GM18909 (cell line): ENCODE data around the gene TRIM29.

Experiments used
- ATAC-seq: cut with Tn5 transposase; IDR thresholded peaks from one replicate; pipeline ENCODE4 v1.9.1; 2021; ENCODE audit warnings: mild to moderate bottlenecking; ENCODE audit not compliant: unreplicated experiment, poor library complexity

The TRIM29 gene

GRCh38 chr11:120125509-120125908, 12.4 kb downstream of the TRIM29 start:
- no peak for ATAC-seq

GRCh38 chr11:120125024-120125423, 12.9 kb downstream of the TRIM29 start:
- ATAC-seq, result no peak

DNA sequence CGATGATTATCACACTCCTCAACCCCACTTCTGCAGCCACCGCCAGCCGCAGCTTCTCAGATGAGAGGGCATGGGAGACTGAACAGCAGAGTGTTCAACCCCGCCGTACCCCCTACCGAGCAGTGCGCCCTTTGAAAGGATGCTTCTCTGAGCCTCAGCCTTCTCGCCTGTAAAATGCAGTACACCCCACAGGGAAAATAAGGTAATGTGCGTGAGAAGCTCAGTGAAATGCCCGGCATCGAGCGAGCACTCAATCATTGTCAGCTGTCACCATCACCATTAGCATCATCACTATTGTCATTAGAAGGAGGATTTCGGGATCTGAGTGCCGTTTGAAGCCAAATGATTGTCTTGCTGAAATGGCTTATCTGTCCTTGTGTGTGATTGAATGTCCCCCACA, 13.6 kb downstream of the TRIM29 start:
- ATAC-seq, result no peak

DNA sequence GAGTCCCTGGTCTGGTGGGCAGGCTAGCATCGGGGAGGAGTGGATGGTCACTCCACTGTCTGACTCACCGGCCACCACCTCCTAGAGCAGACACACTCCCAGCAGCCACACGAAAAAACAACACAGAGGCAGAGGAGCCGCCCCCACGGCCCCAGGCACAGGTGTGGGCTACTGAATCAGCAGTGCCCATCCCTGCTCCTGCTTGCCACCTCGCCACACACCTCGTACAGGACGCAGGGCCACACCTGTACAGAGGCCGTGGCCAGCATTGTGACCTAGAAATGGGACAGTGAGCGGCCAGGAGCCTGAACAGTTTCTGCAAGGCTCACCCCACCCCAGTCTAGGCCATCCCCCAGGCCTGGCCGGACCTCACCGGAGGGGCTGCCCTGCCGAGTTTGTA, 14.0 kb downstream of the TRIM29 start:
- no peak for ATAC-seq

DNA sequence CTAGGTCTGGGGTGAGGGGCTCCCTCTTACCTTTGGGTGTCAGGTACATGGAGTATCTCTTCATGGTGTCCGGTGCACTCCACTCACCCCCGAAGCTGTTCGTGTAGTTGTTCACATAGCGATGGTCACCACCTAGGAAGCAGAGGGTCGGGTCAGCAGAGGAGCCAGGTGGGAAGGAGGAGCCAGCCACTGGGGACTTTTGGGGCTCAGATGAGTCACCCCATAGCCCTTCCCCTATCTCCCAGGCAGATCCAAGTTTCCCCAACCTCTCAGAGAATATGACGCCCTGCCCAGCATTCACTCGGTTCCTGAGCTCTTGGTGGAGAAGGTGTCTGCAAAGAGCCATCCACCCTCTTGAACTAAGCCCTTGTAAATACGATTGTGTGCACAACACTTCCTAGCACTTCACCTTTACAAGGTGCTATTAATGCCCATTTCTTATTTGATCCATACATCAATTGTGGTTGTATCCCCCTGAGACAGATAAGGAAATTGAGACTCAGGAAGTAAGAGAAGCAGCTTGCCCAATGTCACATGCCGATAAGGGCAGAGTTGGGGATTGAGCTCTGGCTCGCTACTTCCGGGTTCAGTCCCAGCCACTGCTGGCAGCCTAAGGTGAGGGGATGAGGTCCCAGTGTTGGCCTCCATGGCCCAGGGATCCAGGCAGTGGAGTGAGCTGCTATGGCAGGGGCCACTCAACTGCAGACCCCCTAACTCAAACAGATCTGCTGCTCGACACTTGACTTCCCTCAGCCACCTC, 14.8 kb downstream of the TRIM29 start:
- no peak for ATAC-seq

GRCh38 chr11:120121914-120122473, 15.9 kb downstream of the TRIM29 start:
- no peak for ATAC-seq

DNA sequence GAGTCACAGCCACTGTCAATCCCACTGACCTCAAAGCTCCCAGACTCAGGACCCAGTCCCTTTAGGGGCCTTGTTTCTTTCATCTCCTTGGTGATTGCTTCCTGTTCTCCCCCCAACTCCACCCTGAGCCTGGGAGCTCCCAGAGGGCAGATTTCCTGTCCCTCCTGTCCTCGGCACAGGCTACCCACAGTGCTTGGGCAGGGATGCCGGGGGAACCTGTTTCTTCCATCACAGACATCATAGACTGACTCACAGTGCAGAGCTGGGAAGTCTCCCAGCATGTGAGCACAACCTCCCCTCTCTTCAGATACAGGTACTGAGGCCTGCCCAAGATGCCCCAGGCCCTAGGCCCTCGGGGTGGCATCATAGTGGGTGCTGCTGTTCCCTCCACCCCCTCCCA, 16.6 kb downstream of the TRIM29 start:
- ATAC-seq, result no peak

DNA sequence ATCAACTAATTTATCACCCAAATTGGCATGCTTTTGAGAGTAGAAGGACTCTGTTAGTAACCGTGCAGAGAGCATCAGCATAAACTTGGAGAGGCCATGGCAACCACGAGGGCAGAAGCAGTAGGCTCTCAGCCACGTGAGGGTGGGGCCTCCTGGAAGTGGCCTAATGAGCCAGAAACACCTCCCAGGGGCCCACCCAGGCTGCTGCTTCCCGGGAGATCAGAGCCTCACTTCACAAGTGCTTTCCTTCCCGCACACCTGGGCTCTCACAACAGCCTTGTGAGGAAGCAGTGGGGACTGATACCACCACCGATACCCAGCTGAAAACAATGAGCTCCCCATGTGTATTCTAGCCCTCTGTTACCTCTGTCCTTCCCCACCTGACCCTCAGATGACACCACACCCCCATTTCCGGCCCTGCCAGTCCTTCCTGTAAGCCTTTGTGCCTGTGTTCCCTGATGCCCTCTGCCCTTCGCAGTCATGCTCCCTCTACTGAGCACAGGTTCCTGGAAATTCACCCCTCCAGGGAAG, 17.0 kb downstream of the TRIM29 start:
- no peak for ATAC-seq

DNA sequence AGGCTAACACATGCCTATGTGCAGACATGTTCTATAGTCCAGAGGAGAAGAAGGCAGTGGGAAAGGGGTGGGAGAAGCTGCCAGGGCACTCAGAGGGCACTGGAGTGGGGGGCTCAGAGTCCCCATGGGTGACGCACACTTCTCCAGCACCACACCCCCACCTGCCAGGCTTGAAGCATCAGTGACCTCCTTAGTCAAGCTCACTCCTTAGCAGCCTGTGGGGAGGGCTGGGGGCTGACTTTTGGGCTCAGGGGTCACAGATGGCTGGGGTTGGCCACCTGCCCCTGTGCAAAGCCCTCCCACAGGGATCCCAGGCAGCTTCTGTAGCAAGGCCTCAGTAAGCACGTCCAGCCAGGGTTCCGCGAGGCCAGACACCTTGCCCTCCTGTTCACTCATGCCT, 18.8 kb downstream of the TRIM29 start:
- ATAC-seq, result no peak

DNA sequence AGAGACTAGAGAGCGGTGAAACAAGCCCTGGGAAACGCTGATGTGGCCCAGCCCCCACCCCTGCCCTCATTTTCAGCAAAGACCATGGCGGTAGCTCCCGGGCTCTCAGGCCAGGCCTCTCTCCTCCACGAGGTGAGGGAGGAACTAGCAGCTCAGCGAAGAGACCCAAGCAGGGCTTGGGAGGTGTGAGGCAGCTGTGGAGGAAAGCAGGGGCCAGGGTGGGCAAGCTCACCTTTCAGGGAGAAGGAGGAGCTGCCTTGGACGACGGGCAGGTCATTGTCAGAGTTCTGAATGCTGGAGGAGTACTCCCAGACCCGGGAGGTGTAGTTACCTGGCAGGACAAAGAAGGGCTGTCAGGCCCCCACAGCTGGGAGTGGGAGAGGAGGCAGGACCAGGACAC, 19.9 kb downstream of the TRIM29 start:
- ATAC-seq, result no peak

- ATAC-seq, result no peak
Observed at GRCh38 chr11:120116966-120117365, 20.9 kb downstream of the TRIM29 start.

GRCh38 chr11:120115272-120116000, 22.5 kb downstream of the TRIM29 start:
- ATAC-seq, result no peak

DNA sequence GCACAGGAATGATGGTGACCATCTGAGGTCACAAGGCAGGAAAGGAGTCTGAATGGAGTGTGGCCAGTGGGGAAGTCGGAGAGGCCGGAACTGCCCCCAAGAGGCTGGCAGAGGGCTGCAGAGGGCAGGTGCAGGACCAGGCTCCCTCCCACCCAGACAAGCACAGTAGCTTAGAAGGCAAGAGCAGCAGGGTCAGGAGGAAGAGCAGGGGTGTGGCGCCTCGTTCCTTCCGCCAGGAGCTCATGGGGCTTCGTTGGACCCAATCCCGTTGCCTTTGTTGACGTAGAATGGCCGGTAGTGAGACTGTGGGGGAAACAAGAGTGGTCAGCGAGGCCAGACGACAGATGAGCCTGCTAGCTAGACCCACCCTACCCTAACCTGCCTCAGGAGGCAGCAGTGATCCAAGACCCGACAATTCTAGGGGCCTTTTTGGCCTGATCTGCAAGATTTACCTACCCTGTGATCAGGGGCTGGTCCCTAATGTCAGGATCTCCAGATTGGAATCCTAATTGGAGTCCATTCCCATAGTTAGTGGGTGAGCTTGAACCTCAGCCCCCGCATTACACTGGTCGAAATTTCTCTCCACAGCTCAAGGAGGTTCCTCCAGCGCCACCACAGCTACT, 25.6 kb downstream of the TRIM29 start:
- ATAC-seq, result no peak

GRCh38 chr11:120109531-120109930, 28.4 kb downstream of the TRIM29 start:
- ATAC-seq, result no peak

DNA sequence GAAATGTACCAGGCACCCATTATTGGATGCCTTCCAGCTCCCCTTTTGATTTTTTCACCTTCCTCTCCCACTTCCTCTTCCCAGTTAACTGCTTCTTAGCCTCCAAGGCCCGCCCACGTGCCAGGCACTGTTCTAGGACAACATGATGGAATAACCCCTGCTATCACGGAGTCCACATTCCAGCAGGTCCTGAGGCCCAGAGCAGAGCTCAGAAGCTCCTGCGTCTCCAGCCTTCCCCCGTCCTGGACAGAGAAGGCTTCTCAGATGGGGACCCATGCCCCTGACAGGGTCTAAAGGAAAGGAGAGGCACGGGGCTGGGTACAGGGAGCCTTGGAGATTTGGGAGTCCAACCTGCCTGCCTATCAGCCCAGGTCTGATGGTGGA, 29.1 kb downstream of the TRIM29 start:
- ATAC-seq, result no peak

DNA sequence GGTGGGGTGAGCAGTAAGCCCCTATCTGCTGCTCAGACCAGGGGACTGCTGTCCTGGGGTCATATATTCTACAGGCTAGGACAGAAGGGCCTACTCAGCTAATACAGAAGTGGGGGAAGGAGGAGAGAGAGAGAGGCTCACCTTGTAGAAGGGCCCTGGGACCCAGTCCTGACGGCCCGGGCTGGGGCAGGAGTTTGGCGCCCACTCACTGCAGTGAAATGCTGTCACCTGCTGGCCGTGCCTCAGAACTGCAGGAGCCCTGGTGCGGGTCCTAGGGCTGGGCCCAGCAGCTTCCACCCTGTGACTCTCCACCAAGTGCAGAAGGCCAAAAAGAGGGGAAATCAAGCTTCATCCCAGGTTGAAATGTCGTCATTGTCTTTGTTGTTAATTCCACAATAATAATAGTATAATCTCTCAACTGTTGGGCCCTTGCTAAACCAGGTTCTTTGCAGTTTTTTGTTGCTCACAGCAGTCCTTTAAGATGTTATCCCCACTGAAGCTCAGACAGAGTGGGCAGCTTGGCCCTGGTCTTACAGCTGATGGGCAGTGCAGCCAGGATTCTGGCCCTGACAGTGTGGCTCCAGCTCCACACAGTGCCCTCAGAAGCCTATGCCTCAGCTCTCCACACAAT, 29.6 kb downstream of the TRIM29 start:
- no peak for ATAC-seq

- ATAC-seq, result no peak
Observed at GRCh38 chr11:120107692-120108091, 30.2 kb downstream of the TRIM29 start.

GRCh38 chr11:120106354-120107150, 31.4 kb downstream of the TRIM29 start:
- no peak for ATAC-seq

DNA sequence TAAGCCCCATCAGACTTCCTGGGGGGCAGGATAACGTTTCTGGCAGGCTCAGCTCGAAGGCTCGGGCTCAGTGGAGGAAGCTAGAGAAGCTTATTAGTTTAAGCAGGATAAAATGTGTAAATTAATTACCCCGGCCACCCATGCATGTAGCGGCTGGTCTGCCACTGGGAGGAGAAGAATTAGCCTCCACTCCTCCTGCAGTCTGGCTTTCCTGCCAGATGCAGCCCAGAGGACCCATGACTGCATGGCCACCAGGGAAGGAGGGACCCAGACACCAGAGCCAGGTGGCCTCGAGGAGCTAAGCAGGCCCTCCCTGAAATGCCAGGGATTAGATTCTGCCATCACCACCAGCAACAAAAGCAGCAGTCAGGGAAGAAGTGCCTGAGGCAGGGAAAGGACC, 32.3 kb downstream of the TRIM29 start:
- ATAC-seq, result no peak
